ENCODE data around the gene DUSP8. TPM values are rescaled to one million over a fixed set of nuclear protein-coding genes. Genes with fewer than 3 reads are reported as not detected.
A peak's percentile ranks its signal among the peaks of the same experiment; 100 is the strongest.

Gene DUSP8
- total RNA-seq, 1 donor from 2014 or later = 15.3 TPM

DNA sequence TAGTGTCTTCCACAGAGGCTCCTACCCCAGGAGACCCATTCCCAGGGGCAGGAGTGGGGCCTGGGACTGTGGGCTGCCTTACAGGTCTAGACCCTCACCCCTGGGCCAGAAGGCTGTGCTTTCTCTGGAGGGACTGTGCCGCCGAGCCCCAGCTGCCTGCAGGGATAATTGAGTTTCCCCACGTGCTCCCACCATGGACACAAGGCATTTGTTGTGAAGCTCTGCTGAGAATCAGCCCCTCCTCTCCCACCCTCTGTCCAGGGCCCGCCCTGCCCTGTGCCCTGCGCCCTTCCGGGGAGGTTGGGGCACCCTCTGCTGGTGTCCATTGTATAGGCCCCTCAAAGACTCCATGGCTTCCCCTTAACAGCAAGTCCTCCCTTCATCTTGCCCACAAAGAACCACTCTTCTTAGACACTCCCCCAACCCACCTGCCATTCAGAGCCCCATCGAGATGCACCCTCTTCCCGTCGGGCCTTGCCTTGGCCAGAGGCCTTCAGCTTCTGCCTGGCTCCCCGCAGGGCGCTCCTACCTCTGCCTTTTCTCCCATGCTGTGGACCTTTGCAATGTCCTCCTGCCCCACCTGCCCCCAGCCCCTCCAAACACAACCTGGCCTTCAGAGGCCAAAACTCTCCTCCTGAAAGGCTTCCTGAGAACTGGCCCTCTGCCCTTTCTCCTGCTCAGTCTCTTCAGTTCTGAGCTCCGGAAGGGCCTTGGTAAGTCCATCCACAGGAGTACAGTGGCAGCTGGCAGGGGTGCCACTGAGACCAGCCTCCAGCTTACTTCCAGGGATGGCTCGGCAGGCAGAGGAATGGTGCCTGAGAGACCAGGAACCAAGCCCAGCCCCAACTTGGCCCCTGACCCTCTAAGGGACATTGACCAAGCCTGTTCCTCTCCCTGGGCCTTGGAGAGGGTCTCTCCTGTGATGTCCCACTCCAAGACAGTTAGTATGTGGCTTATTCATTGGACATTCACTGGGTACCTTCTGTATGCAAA is 22.4 kb downstream of the DUSP8 start:
- intact Hi-C loops (cut with micrococcal nuclease) = no loop called here
- H3K4me1 ChIP-seq = peaks cover 54% of the 10 kb centered on the region

DNA sequence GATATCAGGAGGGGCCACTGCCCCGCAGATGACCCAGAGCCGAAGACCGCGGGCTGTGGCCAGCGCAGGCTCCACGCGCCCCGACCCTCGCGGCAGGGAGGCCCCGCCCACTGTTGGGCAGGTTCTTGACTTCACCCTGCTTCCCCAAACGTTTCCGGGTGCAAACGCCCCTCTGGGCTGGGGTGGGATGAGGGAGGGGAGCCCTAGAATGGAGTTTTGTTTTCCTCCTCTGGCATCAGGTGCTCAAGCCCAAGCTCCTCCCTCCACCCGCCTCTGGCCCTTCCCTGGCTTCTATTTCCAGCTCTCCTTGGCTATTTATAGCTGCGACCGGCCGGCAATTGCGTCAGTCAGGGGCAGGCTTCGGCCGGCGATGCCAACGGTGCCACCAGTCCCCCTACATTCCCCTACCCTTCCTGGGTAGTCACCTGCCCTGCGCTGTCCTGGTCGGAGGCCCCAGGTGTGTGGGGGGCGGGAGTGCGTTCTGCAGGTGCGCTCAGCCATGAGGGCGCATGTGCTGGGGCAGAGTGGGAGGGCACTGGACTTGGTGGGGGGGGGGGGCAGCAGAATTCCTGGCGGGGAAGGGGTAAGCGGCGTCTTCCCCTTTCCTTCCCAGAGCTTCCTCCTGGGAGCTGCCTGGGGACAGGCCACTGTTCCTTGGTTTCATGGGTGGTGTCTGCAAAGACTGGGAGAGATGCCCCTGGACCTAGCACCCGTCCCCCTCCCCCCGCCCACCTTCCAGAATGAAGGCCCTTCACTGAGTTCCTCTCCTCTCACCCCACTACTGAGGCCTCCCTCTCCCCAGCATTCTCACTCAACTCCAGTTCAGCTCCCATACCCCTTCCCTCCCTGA is 23.6 kb downstream of the DUSP8 start:
- H3K4me1 ChIP-seq = peaks cover 47% of the 10 kb centered on the region
- H3K27me3 ChIP-seq (ENCODE audit: low read depth) = peaks cover 43% of the 10 kb centered on the region
- no peaks in the 10 kb centered on the region for H3K9me3 ChIP-seq (replicated peaks)
- intact Hi-C loops (cut with micrococcal nuclease) = no loop called here
- H3K36me3 ChIP-seq = no peaks in the 10 kb centered on the region
- H3K4me3 ChIP-seq = peak overlapping the region; percentile 70
- DNase-seq = peak; percentile 78
- TF ChIP-seq CTCF (IDR thresholded peaks at IDR 0.05; ENCODE audit: borderline replicate concordance) = no peak
- H3K27ac ChIP-seq (replicated peaks) = peak overlapping the region; percentile 87

More for the DNA sequence above, 22.4 kb downstream of the DUSP8 start:
- Histone ChIP-seq H3K9me3 (replicated peaks) (no peaks in the 10 kb centered on the region), H3K4me3 (no peak overlapping the region), H3K36me3 (no peaks in the 10 kb centered on the region), H3K27me3 (ENCODE audit: low read depth) (peaks cover 35% of the 10 kb centered on the region), H3K27ac (replicated peaks) (peak overlapping the region; percentile 87)
- TF ChIP-seq CTCF (IDR thresholded peaks at IDR 0.05; ENCODE audit: borderline replicate concordance) = no peak
- no peak for DNase-seq

GRCh38 chr11:1547467-1548098 is 24.5 kb downstream of the DUSP8 start:
- Histone ChIP-seq H3K27me3 (ENCODE audit: low read depth) (peaks cover 44% of the 10 kb centered on the region), H3K4me3 (peak overlapping the region; percentile 70), H3K27ac (replicated peaks) (peak overlapping the region; percentile 87), H3K9me3 (replicated peaks) (no peaks in the 10 kb centered on the region), H3K36me3 (no peaks in the 10 kb centered on the region), H3K4me1 (peaks cover 38% of the 10 kb centered on the region)
- DNase-seq = no peak
- intact Hi-C loops (cut with micrococcal nuclease) = no loop called here
- TF ChIP-seq CTCF (IDR thresholded peaks at IDR 0.05; ENCODE audit: borderline replicate concordance) = no peak

- peak; percentile 90 for TF ChIP-seq CTCF (IDR thresholded peaks at IDR 0.05; ENCODE audit: borderline replicate concordance)
- intact Hi-C loops (cut with micrococcal nuclease) = no loop called here
- Histone ChIP-seq H3K4me3 (peak overlapping the region; percentile 70), H3K9me3 (replicated peaks) (no peaks in the 10 kb centered on the region), H3K27ac (replicated peaks) (peak overlapping the region; percentile 87), H3K36me3 (no peaks in the 10 kb centered on the region), H3K27me3 (ENCODE audit: low read depth) (peaks cover 44% of the 10 kb centered on the region), H3K4me1 (peaks cover 33% of the 10 kb centered on the region)
- DNase-seq = no peak
Observed at GRCh38 chr11:1546536-1547466, 25.3 kb downstream of the DUSP8 start.

All from left ventricle myocardium inferior (tissue), 1 donor.